ENCODE measurements around the gene LRRIQ1. TPM values are rescaled to one million over a fixed set of nuclear protein-coding genes. Genes with fewer than 3 reads are reported as not detected.

LRRIQ1 gene
- total RNA-seq, 1 experiment from 2014 or later = not detected

DNA sequence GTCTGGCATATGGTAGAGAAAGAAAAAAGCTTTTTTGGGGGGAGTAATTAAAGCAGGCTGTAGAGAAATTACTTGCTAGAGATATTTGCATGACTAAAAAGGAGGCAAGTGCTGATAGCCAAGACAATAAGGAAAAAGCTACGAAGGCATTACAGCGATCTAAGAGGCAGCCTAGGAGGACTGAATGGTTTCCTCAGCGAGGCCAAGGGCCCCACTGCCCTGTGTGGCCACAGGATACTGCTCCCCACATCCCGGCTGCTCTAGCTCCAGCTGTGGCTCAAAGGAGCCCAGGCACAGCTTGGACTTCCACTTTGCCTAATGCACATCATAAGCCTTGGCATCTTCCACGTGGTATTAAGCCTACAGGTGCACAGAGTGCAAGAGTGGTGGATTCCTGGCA is 53.6 kb downstream of the LRRIQ1 start:
- Histone ChIP-seq H3K9me3 (replicated peaks) (no peaks in the 10 kb centered on the region), H3K4me3 (no peak overlapping the region), H3K4me1 (replicated peaks) (no peaks in the 10 kb centered on the region), H3K27ac (no peak overlapping the region), H3K36me3 (no peaks in the 10 kb centered on the region), H3K27me3 (replicated peaks) (no peaks in the 10 kb centered on the region)
- no peak for DNase-seq (ENCODE audit: low read depth in 1 of 2, low spot score in 2 of 2)

DNA sequence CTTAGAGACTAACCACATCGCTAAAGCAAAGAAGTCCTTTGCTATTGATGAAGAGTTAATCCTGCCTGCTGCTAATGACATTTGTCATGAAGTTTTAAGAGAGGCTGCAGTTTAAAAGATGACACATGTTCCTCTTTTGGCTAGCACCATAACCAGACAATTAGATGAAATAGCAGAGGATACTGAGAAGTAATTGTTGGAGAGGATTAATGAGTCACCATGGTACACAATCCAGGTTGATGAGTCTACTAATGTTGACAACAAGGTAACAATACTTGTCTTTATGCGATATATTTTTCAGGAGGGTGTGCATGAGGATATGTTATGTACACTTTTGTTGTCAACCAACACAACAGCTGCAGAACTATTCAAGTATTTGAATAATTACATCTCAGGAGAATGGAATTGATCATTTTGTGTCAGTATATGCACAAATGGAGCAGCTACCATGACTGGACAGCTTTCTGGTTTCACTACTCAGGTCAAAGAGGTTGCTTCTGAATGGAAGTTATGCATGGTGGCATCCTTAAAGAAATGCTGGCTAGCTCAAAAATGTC is 56.7 kb downstream of the LRRIQ1 start:
- Histone ChIP-seq H3K27ac (no peak overlapping the region), H3K27me3 (replicated peaks) (no peaks in the 10 kb centered on the region), H3K36me3 (no peaks in the 10 kb centered on the region), H3K4me3 (no peak overlapping the region), H3K9me3 (replicated peaks) (no peaks in the 10 kb centered on the region), H3K4me1 (replicated peaks) (no peaks in the 10 kb centered on the region)
- DNase-seq (ENCODE audit: low read depth in 1 of 2, low spot score in 2 of 2) = no peak

DNA sequence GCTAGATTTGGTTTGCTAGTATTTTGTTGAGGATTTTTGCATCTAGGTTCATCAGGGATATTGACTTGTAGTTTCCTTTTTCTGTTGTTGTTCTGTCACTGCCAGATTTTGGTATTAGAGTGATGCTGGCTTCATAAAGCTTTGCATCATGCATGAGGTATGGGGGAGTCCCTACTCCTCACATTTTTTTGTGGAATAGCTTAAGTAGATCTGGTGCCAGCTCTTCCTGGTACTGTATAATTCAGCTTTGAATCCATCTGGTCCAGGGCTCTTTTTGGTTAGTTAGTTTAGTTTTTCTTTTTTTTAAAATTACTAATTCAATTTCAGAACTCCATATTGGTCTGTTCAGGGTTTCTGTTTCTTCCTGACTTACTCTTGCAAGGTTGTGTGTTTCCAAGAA is 59.4 kb downstream of the LRRIQ1 start:
- H3K27me3 ChIP-seq (replicated peaks) = no peaks in the 10 kb centered on the region
- H3K27ac ChIP-seq = no peak overlapping the region
- DNase-seq (ENCODE audit: low read depth in 1 of 2, low spot score in 2 of 2) = no peak
- no peaks in the 10 kb centered on the region for H3K9me3 ChIP-seq (replicated peaks)
- H3K4me1 ChIP-seq (replicated peaks) = no peaks in the 10 kb centered on the region
- no peak overlapping the region for H3K4me3 ChIP-seq
- no peaks in the 10 kb centered on the region for H3K36me3 ChIP-seq

DNA sequence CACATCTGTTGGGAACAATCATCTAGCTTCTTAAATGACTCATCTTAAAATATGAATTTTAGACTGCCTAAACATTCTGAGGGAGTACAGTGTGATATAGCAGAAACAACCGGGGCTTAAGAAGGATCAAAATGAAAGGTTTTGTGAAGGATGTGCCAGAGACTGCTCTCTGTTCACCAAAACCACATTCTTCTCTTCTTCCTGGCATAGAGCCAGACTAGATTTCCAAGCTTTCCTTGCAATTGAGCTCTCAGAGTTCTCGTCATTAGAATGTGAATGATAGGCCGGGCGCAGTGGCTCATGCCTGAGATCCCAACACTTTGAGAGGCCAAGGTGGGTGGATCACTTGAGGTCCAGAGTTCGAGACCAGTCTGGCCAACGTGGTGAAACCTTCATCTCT is 94.5 kb downstream of the LRRIQ1 start:
- Histone ChIP-seq H3K27me3 (replicated peaks) (no peaks in the 10 kb centered on the region), H3K4me3 (no peak overlapping the region), H3K9me3 (replicated peaks) (no peaks in the 10 kb centered on the region), H3K4me1 (replicated peaks) (no peaks in the 10 kb centered on the region), H3K36me3 (no peaks in the 10 kb centered on the region), H3K27ac (no peak overlapping the region)
- no peak for DNase-seq (ENCODE audit: low read depth in 1 of 2, low spot score in 2 of 2)

DNA sequence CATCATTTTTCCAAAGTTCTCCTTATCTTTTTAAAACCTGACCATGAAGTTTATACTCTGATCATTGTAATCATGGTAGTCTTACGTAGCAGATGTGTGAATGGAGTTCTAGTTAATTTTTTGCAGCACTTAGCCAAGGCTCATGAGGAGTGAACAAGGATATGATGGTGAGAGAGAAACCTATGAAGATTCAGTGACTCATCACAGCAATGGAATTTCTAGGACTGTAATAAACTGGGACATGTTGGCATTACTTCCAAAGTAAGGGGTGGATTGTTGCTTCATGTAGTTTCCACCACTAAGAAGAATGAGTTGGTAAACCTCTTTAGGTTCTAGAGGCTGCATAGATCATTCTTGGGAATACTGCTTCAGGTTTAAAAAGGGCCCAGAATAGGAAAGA is 102.7 kb downstream of the LRRIQ1 start:
- no peaks in the 10 kb centered on the region for H3K9me3 ChIP-seq (replicated peaks)
- no peak overlapping the region for H3K27ac ChIP-seq
- H3K4me3 ChIP-seq = no peak overlapping the region
- no peaks in the 10 kb centered on the region for H3K36me3 ChIP-seq
- DNase-seq (ENCODE audit: low read depth in 1 of 2, low spot score in 2 of 2) = no peak
- H3K27me3 ChIP-seq (replicated peaks) = no peaks in the 10 kb centered on the region
- no peaks in the 10 kb centered on the region for H3K4me1 ChIP-seq (replicated peaks)

DNA sequence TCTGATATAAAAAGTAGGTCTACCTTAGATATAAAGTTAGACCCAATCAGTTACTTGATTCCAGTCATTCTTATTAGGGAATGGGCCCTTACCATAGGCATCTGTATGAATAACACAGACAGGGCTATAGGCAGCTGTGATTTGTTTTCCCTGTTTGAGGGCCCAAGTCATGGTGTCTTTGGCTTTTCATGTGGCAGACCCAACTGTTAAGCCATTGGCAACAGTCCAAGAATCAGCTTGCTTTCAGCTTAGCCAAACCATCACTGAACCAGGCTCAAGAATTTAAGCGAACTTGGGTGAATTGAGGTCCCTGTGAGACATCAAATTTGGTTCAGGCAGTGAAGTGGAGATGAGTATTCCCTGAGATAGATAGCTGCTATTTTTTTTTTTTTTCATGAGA is 111.2 kb downstream of the LRRIQ1 start:
- Histone ChIP-seq H3K4me1 (replicated peaks) (no peaks in the 10 kb centered on the region), H3K4me3 (no peak overlapping the region), H3K36me3 (no peaks in the 10 kb centered on the region), H3K27me3 (replicated peaks) (no peaks in the 10 kb centered on the region), H3K27ac (no peak overlapping the region), H3K9me3 (replicated peaks) (no peaks in the 10 kb centered on the region)
- no peak for DNase-seq (ENCODE audit: low read depth in 1 of 2, low spot score in 2 of 2)

DNA sequence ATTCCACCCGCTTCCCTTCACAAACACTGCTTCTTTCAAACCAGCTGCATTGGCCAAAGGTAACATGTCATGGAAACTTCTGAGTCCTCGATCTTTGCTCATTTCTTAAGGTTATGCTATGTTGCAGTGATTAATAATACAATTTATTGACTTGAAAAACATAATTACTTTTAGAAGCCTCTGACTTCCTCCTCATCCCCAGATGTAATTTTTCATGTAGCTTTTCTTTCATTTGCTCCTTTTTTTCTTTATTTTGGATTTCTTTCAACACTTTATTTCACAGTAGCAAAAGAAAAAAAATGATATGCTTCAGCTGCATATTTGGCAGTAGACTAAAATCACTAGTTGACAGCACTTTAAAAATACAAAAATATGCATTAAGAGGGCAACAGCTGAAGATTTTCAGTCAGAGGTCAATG is 116.2 kb downstream of the LRRIQ1 start:
- Histone ChIP-seq H3K27ac (no peak overlapping the region), H3K9me3 (replicated peaks) (no peaks in the 10 kb centered on the region), H3K4me3 (no peak overlapping the region), H3K36me3 (no peaks in the 10 kb centered on the region), H3K4me1 (replicated peaks) (no peaks in the 10 kb centered on the region), H3K27me3 (replicated peaks) (no peaks in the 10 kb centered on the region)
- no peak for DNase-seq (ENCODE audit: low read depth in 1 of 2, low spot score in 2 of 2)

DNA sequence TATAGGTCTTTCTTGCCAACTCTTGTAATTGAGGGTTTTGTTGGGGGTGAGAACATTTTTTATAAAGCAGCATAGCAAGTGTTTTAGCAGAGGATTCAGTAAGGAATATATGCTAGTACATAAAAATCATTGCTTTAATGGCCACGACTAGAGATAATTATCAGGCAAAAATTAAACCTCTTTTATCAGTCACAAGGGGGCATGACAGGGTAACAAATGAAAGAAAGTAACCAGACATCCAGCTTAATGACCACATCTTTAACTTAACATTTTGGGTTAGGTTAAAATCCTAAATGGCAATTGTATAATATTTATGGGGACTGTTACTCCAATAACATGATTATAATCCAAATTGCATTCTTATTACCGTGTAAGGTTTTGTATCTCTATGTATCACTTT is 119.6 kb downstream of the LRRIQ1 start:
- no peaks in the 10 kb centered on the region for H3K36me3 ChIP-seq
- no peaks in the 10 kb centered on the region for H3K27me3 ChIP-seq (replicated peaks)
- H3K4me3 ChIP-seq = no peak overlapping the region
- DNase-seq (ENCODE audit: low read depth in 1 of 2, low spot score in 2 of 2) = no peak
- H3K9me3 ChIP-seq (replicated peaks) = no peaks in the 10 kb centered on the region
- no peaks in the 10 kb centered on the region for H3K4me1 ChIP-seq (replicated peaks)
- no peak overlapping the region for H3K27ac ChIP-seq

DNA sequence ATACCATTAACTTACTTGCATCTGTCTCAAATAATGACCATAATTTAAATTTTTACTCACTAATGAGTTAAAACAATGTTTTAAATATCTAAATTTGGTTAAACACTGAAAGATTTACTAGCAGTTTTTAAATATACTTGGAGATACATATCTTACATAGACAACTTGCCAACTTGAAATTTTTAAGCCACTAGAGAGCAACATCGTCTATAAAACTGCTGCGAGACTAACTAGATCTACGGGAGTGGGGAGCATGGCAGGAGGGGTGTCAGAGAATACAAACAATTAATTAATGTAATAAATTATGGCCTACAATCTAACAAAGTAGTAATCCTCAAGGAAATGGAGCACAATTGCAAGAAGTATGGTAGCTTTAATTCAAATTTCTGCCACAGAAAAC is 120.4 kb downstream of the LRRIQ1 start:
- Histone ChIP-seq H3K4me1 (replicated peaks) (no peaks in the 10 kb centered on the region), H3K27me3 (replicated peaks) (no peaks in the 10 kb centered on the region), H3K4me3 (no peak overlapping the region), H3K36me3 (no peaks in the 10 kb centered on the region), H3K9me3 (replicated peaks) (no peaks in the 10 kb centered on the region), H3K27ac (no peak overlapping the region)
- DNase-seq (ENCODE audit: low read depth in 1 of 2, low spot score in 2 of 2) = no peak

DNA sequence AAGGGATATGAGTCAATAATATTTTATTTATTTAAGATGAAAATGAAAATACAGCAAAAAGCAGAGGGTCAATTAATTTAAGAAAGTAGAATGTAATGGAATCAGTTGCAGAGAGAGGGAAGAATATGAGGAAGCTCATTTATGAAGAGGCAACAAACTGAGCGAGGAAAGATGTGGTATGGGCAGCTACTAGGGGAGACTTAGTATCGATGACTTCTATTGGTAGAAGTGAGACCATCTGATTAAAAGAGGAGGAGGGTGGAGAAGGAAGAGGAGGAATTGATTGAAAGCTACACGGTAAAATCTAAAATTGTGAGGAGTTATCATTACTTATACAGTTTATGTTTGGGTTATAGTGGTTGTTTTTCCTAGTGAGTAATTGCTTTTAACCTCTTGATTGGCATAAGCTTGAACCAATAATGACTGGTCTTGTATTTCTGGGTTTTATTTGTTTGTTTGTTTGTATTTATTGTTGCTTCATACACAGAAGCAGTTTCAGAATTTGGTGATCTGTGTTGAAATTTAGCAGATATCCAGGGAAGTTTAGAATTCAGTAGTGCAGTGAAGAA is 121.0 kb downstream of the LRRIQ1 start:
- Histone ChIP-seq H3K36me3 (no peaks in the 10 kb centered on the region), H3K27me3 (replicated peaks) (no peaks in the 10 kb centered on the region), H3K27ac (no peak overlapping the region), H3K4me3 (no peak overlapping the region), H3K4me1 (replicated peaks) (no peaks in the 10 kb centered on the region), H3K9me3 (replicated peaks) (no peaks in the 10 kb centered on the region)
- no peak for DNase-seq (ENCODE audit: low read depth in 1 of 2, low spot score in 2 of 2)

DNA sequence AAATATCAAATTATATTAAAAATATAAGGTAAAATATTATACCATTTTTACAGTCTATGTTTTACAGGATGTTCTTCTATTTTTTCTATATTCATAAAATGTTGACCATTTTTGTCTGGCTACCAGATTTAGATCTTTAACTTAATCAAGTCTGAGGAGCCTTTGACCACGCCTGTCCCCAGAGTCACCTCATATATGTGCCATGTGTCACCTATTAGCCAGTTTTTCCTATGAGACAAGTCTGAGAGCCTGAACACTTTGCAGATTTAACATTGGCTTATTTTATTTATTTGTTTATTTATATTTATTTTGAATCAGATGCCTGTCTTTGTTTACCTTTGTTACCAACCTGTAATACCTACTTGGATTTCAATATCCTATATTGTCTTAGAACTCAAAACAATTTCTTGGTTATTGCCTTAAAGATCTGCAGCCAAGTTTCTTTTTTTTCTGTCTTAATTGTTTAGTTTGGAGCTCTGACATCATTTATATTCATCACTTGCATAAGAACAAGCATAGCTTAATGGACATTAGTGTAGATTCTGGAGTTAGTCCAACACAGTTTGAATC is 127.7 kb downstream of the LRRIQ1 start:
- DNase-seq (ENCODE audit: low read depth in 1 of 2, low spot score in 2 of 2) = no peak
- no peak overlapping the region for H3K4me3 ChIP-seq
- H3K9me3 ChIP-seq (replicated peaks) = no peaks in the 10 kb centered on the region
- H3K27me3 ChIP-seq (replicated peaks) = no peaks in the 10 kb centered on the region
- no peaks in the 10 kb centered on the region for H3K36me3 ChIP-seq
- H3K4me1 ChIP-seq (replicated peaks) = no peaks in the 10 kb centered on the region
- H3K27ac ChIP-seq = no peak overlapping the region

DNA sequence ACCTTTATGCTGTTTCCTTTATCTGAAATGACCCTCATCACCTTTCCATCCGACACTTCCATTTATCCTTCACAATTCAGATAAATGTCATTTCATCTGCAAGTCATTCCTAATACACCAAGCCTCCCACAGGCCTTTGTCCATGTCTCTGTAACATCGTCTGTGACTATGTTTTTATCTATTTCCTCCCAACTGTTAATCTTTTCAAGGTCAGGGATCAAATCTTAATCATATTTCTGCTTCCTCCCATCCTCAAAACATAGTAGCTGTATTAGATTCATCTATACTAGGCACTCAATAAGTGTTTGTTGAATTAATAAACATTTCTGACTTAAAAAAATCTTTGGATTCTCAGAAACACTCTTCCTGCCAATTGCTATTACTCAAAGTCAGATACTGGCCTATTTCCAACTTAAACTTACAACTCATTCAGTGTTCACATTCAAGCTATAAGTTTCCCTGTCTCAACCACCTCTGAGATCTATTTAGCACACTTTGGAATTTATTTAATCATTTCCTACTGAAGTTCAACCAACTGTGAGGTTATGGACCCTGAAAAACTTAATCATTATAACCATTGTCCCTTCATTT is 143.6 kb downstream of the LRRIQ1 start:
- Histone ChIP-seq H3K27ac (no peak overlapping the region), H3K36me3 (no peaks in the 10 kb centered on the region), H3K27me3 (replicated peaks) (no peaks in the 10 kb centered on the region), H3K4me3 (no peak overlapping the region), H3K4me1 (replicated peaks) (no peaks in the 10 kb centered on the region), H3K9me3 (replicated peaks) (no peaks in the 10 kb centered on the region)
- no peak for DNase-seq (ENCODE audit: low read depth in 1 of 2, low spot score in 2 of 2)

DNA sequence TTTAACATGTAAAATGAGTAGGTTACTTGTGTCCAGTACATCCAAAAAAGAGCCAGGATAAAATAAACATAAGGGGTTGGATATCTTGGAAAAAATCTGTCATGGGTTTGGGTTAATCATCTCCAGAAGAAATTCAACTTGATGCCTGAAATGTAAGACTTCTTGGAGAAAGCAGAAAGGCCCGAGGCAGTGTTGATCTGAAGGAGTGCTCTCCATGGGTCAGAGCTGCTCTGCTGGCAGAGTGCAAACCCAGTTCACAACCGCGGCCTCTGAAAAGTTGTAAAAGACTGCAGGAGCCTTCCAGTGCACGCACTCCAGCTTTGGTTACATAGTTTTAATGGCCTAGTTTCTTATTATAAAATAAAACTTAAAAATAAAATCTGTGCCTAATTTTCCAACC is 146.5 kb downstream of the LRRIQ1 start:
- Histone ChIP-seq H3K27ac (no peak overlapping the region), H3K9me3 (replicated peaks) (no peaks in the 10 kb centered on the region), H3K4me1 (replicated peaks) (no peaks in the 10 kb centered on the region), H3K36me3 (no peaks in the 10 kb centered on the region), H3K27me3 (replicated peaks) (no peaks in the 10 kb centered on the region), H3K4me3 (no peak overlapping the region)
- DNase-seq (ENCODE audit: low read depth in 1 of 2, low spot score in 2 of 2) = no peak

DNA sequence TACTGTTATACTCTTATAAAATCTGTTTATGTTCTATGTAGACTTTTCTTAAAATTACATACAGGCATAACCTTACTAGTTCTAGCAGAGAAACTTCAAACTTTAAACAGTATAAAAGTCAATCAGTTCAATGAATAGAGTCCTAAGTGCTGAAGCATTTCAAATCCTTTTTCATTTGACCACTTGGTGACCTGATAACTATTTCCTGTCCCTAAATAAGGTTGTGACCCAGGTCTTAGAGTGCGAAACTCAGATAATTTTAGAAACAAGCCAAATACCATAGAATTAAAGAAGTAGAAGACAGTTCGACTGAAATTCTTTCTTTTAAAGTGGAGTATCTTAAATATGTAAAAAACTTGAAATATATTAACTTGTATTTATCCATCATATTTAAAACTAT is 147.7 kb downstream of the LRRIQ1 start:
- Histone ChIP-seq H3K4me1 (replicated peaks) (no peaks in the 10 kb centered on the region), H3K4me3 (no peak overlapping the region), H3K27me3 (replicated peaks) (no peaks in the 10 kb centered on the region), H3K36me3 (no peaks in the 10 kb centered on the region), H3K9me3 (replicated peaks) (no peaks in the 10 kb centered on the region), H3K27ac (no peak overlapping the region)
- DNase-seq (ENCODE audit: low read depth in 1 of 2, low spot score in 2 of 2) = no peak
